IgD-negative memory B cell (primary cell): ENCODE measurements around the gene SOD2. TPM values are rescaled to one million over a fixed set of nuclear protein-coding genes. Genes with fewer than 3 reads are reported as not detected.
"Not testable (repeated sequence)": the region's sequence is repeated elsewhere in the genome, so short reads cannot be mapped to it uniquely, and the experiment has no call there.

Experiments used
- H3K27ac Mint-ChIP-seq, 3 donors: one replicate each; pipeline ENCODE4 v1.8.0; 2020 to 2022; ENCODE audit warnings: mild to moderate bottlenecking in 3 of 3, mixed read lengths in 3 of 3, moderate library complexity in 1 of 3
- H3K27me3 Mint-ChIP-seq: one replicate; pipeline ENCODE4 v1.8.0; 2021; ENCODE audit warnings: mixed read lengths
- H3K36me3 Mint-ChIP-seq: one replicate; pipeline ENCODE4 v1.8.0; 2020; ENCODE audit warnings: mild to moderate bottlenecking, mixed read lengths
- H3K4me1 Mint-ChIP-seq, 3 donors: one replicate each; pipeline ENCODE4 v1.8.0; 2020 to 2022; ENCODE audit warnings: mixed read lengths in 3 of 3, mild to moderate bottlenecking in 1 of 3
- H3K4me3 Mint-ChIP-seq, 4 donors: one replicate each; pipeline ENCODE4 v1.8.0; 2020 to 2022; ENCODE audit warnings: mild to moderate bottlenecking in 4 of 4, mixed read lengths in 4 of 4, moderate library complexity in 3 of 4
- H3K9me3 Mint-ChIP-seq, 3 donors: one replicate each; pipeline ENCODE4 v1.8.0; 2020 to 2021; ENCODE audit warnings: mixed read lengths in 3 of 3, mild to moderate bottlenecking in 1 of 3
- polyA plus RNA-seq: library from polyadenylated mRNA; unstranded; fragments of 300-500 nt; fragmentation: Illumina TruSeq; gene quantifications from one replicate; pipeline ENCODE4 v1.2.3, GENCODE V29; 2021

SOD2 gene
- polyA plus RNA-seq: 79.2 TPM

DNA sequence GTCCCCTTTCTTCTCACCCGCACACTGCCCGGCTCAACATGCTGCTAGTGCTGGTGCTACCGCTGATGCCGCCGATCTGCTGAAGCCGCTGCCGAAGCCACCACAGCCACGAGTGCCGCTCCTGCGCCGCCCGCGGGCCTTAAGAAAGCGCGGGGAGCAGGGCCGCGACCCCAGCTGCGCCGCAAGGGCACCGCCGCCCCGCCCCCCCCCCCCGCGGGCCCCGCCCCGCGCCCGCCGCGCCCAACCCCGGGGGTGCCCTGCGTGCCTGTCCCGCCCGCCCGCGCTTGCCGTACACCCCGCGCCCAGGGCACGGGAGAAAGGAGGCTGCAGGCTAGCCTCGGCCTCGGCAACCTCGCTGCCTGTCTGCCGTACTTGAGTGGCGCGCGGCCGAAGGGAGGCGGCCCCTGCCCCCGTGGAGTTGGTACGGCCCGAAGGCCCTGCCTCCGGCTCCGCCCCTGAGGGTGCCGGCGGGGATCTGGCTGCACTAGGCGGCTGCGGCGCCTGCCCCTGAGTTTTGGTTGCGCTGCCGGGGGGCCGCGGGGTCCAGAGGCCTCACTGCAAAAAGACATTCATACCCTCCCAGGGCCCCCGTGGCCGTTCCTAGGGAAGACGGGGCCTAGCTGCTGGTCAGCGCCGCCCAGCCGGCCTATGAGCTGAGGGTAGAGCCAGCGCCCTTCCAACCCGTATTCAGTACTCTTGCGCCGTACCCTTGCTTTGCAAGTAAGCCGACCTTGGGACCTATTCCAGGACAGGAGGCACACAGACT, at the start of gene SOD2:
SOD2 (minus strand) TSS at position 114 of the 766 bp plus-strand sequence; CDS start at position 40, 74 bp downstream.
- Mint-ChIP-seq H3K4me1 (peaks cover 22 to 31% (median 26%) of the 10 kb centered on the region in 3 donors), H3K4me3 (peak within 1 kb of the TSS; percentile 87 to 98 (median 96)), H3K9me3 (no peaks in the 10 kb centered on the region), H3K27ac (peak within 1 kb of the TSS; percentile 92 to 98 (median 97)), H3K27me3 (no peaks in the 10 kb centered on the region), H3K36me3 (peaks cover 2% of the 10 kb centered on the region)

DNA sequence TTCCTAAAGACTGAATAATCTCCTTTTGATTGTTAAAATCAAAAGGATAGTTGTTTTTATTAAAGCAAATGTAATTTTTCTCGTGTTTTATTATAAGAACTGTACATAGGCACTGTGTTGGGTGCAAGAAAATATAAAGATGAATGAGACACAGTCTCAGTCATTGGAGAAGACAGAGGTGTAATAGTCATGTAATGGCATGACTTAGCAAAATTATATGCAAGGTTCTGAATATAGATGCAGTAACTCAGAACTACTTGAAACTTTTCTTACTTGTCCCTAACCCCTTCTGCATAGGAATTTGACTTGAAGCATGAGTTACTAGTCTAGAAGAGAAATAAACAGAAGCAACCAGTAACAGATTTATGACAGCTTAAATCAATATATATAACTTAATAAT, 49.1 kb upstream of the SOD2 start:
- no peaks in the 10 kb centered on the region for H3K9me3 Mint-ChIP-seq
- H3K27ac Mint-ChIP-seq: no peak overlapping the region
- H3K4me3 Mint-ChIP-seq: no peak overlapping the region
- H3K27me3 Mint-ChIP-seq: no peaks in the 10 kb centered on the region
- peaks cover 10% of the 10 kb centered on the region for H3K36me3 Mint-ChIP-seq
- H3K4me1 Mint-ChIP-seq: peaks cover 9 to 17% (median 17%) of the 10 kb centered on the region in 3 donors

DNA sequence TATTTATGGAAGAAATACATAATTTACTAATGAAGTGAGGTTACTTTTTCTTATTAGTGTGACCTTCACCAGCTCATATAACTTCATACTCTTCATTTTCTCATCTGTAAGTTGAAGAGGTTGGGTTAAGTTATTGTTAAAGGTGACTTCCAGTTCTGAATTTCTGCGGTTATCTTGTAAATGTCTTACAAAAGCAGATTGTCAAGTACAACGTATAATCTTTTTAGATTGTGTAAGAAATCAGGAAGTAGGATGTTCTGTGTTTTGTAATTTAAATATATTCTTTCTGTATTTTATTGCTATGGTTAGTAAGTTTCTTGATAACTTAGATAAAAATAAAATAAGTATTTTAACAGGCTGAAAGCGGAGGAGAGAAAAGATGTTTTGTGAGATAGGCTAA, 46.3 kb upstream of the SOD2 start:
- peaks cover 5% of the 10 kb centered on the region for H3K36me3 Mint-ChIP-seq
- no peak overlapping the region for H3K4me3 Mint-ChIP-seq
- no peaks in the 10 kb centered on the region for H3K9me3 Mint-ChIP-seq
- H3K4me1 Mint-ChIP-seq: peaks cover 13 to 22% (median 13%) of the 10 kb centered on the region in 3 donors
- no peaks in the 10 kb centered on the region for H3K27me3 Mint-ChIP-seq
- no peak overlapping the region for H3K27ac Mint-ChIP-seq

DNA sequence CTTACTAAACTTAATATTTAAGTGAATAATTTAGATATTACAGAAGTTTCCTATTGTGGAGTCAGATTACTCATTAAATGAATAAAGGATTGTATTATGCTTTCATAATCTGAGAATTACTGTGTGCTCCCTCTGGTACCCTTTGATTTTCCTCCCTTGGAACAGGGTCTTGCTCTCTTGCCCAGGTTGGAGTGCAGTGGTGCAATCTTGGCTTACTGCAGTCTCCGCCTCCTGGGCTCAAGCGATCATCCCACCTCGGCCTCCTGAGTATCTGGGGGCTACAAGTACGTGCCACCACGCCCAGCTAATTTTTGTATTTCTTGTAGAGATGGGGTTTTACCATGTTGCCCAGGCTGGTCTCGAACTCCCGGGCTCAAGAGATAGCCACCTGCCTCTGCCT, 43.9 kb upstream of the SOD2 start:
- no peak overlapping the region for H3K4me3 Mint-ChIP-seq
- no peak overlapping the region for H3K27ac Mint-ChIP-seq
- no peaks in the 10 kb centered on the region for H3K9me3 Mint-ChIP-seq
- no peaks in the 10 kb centered on the region for H3K27me3 Mint-ChIP-seq
- H3K4me1 Mint-ChIP-seq: peaks cover 20 to 22% (median 22%) of the 10 kb centered on the region in 3 donors
- H3K36me3 Mint-ChIP-seq: no peaks in the 10 kb centered on the region

DNA sequence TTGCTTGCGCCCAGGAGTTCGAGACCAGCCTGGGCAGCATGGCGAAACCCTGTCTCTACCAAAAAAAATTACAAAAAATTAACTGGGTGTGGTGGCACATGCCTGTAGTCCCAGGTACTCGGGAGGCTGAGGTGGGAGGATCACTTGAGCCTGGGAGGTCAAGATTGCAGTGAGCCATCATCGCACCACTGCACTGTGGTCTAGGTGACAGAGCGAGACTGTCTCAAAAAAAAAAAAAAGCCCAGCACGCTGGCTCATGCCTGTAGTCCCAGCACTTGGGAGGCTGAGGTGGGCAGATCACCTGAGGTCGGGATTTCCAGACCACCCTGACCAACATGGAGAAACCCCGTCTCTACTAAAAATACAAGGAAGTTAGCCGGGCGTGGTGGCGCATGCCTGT, 40.4 kb upstream of the SOD2 start:
- Mint-ChIP-seq H3K4me1 (peaks cover 38 to 42% (median 38%) of the 10 kb centered on the region in 3 donors), H3K4me3 (peak overlapping the region in 1 of 4 donors; percentile 17)
- H3K27ac Mint-ChIP-seq, H3K9me3 Mint-ChIP-seq, H3K27me3 Mint-ChIP-seq, H3K36me3 Mint-ChIP-seq: not testable (repeated sequence)

DNA sequence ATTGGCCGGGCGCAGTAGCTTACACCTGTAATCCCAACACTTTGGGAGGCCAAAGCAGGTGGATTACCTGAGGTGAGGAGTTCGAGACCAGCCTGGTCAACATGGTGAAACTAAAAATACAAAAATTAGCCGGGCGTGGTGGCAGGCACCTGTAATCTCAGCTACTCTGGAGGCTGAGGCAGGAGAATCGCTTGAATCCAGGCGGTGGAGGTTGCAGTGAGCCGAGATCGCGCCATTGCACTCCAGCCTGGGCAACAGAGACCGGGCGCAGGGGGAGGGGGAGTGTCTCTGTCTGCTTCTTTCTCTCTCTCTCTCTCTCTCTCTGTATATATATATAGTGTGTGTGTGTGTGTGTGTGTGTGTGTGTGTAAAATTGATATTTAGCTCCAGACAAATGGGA, 39.5 kb upstream of the SOD2 start:
- H3K9me3 Mint-ChIP-seq, H3K36me3 Mint-ChIP-seq, H3K27me3 Mint-ChIP-seq: not testable (repeated sequence)
- Mint-ChIP-seq H3K4me3 (peak overlapping the region in 1 of 4 donors; percentile 26), H3K4me1 (peaks cover 35 to 38% (median 36%) of the 10 kb centered on the region in 3 donors), H3K27ac (peak overlapping the region in 1 of 3 donors; percentile 56)

DNA sequence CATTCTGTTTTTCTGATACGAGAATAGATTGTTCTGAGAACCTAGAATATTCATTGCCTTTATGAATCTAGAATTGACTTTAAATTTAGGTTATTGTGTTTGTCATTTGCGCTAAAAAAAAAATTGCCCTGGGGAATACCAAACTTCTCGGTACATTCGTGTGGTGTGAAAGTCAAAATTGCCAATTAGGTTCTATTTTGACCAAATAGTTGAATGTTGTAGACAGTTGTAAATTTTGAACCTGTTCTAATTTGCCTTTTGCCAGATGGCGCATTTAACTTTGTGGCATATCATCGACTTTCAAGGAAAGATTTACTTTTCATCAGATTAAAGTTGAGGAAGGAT, 37.3 kb upstream of the SOD2 start:
- Mint-ChIP-seq H3K9me3 (no peaks in the 10 kb centered on the region), H3K4me3 (peak overlapping the region; percentile 17 to 95 (median 64)), H3K36me3 (no peaks in the 10 kb centered on the region), H3K4me1 (peaks cover 40 to 45% (median 42%) of the 10 kb centered on the region in 3 donors), H3K27me3 (no peaks in the 10 kb centered on the region), H3K27ac (peak overlapping the region; percentile 76 to 99 (median 95))

DNA sequence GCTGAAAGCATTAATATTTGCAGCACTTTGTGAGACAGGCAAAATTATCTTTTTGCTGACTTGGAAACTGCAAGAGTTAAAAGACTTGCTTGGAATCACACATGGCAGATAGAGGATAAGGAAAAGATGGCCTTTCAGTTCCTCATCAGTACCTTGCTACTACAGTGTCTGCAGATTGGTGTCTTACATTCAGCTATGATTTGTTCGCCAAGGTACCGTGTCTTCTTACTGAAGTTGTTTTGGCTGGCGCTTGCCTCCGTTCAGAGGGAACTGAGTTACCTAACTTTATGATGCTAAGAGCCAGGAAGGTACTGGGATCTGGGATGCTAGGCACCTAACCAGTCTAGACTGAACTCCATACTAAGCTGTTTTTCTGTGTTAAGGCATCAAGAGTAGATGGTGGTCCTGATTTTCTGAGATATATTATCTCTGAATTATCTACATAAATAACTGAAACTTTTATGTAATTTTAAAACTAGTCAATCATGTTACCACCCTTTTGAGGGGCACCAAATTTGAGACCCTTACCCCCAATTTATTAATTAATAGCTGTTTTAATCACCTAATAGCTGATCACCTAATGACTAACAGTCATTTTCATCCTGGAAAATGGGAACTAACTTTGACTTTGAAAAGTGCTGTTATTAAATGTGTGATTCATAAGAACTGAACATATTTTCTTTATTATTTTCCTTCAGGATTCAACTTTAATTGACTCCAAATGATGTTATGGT, 36.7 kb upstream of the SOD2 start:
- Mint-ChIP-seq H3K4me1 (peaks cover 40 to 45% (median 42%) of the 10 kb centered on the region in 3 donors), H3K36me3 (no peaks in the 10 kb centered on the region), H3K4me3 (peak overlapping the region; percentile 87 to 98 (median 94)), H3K27ac (peak overlapping the region; percentile 76 to 99 (median 95)), H3K9me3 (no peaks in the 10 kb centered on the region), H3K27me3 (no peaks in the 10 kb centered on the region)

DNA sequence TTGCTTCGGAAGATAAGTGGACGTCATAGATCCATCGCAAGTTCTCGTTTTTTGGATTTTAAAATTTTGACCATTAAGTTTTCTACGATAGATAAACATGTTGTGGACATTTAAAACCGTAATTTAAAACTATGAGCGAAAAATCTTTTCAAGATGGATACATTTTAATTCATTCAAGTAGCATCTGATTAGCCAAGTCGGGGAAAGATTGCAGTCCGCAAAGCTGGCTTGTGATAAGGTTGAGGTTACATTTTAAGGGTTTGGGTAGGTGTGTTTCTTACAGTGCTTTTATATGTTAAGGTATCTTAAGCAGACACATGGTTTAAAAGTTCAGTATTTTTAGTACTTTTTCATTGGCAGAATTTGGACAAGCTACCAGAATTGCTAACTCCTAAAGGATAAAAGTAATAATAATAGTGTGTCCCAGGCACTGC, 35.5 kb upstream of the SOD2 start:
- no peaks in the 10 kb centered on the region for H3K9me3 Mint-ChIP-seq
- H3K27ac Mint-ChIP-seq: peak overlapping the region; percentile 90 to 99 (median 95)
- no peaks in the 10 kb centered on the region for H3K36me3 Mint-ChIP-seq
- peak overlapping the region; percentile 87 to 98 (median 94) for H3K4me3 Mint-ChIP-seq
- no peaks in the 10 kb centered on the region for H3K27me3 Mint-ChIP-seq
- peaks cover 38 to 45% (median 40%) of the 10 kb centered on the region in 3 donors for H3K4me1 Mint-ChIP-seq

DNA sequence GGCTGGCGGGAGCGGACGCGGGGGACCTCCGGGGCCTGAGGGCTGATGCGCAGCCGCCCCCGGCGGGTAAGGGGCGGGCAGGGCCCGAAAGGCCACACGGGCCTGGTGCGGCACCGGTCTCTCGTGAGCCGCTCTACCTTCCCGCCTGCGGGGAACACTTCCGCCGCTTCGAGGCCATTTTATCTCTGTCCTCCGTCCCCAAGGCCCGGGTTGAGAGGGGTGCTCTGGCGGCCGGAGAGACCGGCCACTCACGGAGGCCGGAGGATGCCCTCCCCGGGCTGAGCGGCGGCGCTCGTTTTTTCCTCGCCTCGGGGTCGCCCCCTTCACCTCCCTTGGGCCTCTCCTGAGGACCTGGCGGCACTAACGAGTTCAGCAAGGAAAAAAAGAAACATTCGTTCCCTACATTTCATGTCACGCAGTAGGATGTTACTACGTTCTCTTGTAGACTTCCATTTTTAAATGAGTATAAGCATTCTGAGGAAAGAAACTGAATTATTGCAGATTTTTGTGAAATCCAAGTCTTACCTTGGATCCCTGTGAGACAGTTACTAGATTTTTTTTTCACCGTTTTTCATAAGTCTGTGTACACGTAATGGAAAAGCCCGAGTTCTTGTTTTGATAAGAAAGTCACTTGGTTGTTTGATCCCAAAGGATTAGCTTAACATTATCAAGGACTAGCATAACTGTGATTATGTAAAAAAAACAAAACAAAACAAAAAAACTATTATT, 34.8 kb upstream of the SOD2 start:
- H3K4me1 Mint-ChIP-seq: peaks cover 38 to 50% (median 40%) of the 10 kb centered on the region in 3 donors
- H3K27me3 Mint-ChIP-seq: no peaks in the 10 kb centered on the region
- H3K9me3 Mint-ChIP-seq: no peaks in the 10 kb centered on the region
- peak overlapping the region; percentile 90 to 99 (median 95) for H3K27ac Mint-ChIP-seq
- H3K4me3 Mint-ChIP-seq: peak overlapping the region; percentile 87 to 98 (median 94)
- H3K36me3 Mint-ChIP-seq: no peaks in the 10 kb centered on the region

DNA sequence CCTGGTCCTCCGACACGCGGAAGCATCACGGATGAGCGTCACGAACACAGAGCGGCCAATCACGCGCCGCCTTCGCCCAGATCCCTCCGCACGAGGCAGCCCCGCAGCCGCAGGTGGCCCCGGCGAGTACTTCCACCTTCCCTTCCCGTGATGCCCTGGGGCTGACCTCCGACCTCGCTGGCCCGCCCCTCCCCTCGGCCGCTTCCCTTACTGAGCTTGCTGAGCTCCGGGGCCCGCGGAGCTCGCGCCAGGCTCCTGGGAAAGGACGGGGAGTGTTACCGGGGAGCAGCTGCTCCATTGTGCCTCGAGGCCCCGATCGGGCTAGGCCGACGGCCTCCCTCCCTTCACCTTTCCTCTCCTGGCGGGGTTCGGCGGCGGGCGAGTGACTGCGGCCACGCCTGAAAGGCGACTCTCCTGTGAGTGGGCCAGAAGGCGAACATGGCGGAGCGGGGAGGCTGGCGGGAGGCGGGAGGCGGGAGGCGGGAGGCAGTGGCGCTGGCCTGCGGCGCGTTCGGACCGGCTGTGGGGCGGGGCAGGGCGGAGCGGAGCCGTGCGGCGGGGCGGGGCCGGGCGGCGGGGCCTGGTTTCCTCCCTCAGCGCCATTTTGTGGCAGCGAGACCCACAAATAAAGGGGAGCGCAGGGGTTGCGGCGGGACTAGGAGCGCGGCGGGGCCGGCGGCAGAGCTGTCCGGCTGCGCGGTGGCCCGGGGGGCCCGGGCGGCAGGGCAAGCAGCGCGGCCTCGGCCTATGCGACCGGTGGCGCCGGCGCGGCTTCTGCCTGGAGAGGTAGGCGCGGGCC, 34.1 kb upstream of the SOD2 start, which contains the start of gene WTAP:
WTAP (plus strand) TSS at position 589 of the 799 bp plus-strand sequence. CDS start 8,760 bp downstream, outside the sequence.
- H3K36me3 Mint-ChIP-seq: no peaks in the 10 kb centered on the region
- peaks cover 33 to 56% (median 35%) of the 10 kb centered on the region in 3 donors for H3K4me1 Mint-ChIP-seq
- no peaks in the 10 kb centered on the region for H3K9me3 Mint-ChIP-seq
- no peaks in the 10 kb centered on the region for H3K27me3 Mint-ChIP-seq
- peak within 1 kb of the TSS; percentile 93 to 99 (median 96) for H3K4me3 Mint-ChIP-seq
- H3K27ac Mint-ChIP-seq: peak within 1 kb of the TSS; percentile 99

DNA sequence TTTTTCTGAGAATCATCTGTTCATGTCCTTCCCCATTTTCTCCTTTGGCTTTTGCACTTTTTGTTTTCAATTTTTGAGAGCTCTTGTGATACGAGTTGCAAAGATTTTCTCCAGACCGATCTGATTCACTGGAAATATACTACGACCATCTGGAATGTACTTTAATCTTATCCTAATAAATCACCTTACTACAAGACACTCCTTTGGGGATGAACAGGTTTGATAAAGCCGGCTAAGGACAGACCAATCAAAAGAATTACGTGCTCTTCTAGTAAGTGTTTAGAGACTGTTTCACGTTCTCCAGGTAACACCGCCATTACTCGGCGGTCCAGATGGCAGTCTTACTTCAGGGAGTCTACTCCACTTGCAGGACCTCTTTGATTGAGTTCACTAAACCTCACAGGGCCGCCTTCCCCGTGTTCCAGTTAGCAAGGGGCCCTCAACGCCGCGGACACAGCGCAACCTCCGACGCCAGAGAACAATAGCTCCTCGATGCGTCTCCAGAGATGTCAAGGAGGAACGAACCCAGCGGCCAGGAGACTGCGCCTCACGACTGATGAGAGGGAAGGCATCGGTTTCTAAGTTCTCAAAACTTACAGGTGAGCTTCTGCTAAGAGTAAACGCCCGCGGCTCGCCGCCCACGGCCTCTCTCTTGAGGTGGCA, 33.3 kb upstream of the SOD2 start:
- Mint-ChIP-seq H3K27me3 (no peaks in the 10 kb centered on the region), H3K4me1 (peaks cover 30 to 54% (median 31%) of the 10 kb centered on the region in 3 donors), H3K36me3 (no peaks in the 10 kb centered on the region), H3K9me3 (no peaks in the 10 kb centered on the region), H3K4me3 (peak overlapping the region; percentile 93 to 99 (median 96)), H3K27ac (peak overlapping the region; percentile 99)

DNA sequence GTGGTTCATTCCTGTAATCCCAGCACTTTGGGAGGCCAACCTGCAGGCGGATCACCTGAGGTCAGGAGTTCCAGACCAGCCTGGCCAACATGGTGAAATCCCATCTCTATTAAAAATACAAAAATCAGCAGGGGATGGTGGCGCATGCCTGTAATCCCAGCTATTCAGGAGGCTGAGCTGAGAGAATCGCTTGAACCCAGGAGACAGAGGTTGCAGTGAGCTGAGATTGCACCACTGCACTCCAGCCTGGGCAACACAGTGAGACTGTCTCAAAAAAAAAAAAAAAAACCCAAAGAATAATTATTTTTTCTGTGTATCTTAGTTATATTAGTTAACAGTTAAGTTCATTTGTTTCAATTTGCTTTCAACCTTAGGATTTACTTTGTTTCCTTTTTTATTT, 32.2 kb upstream of the SOD2 start:
- Mint-ChIP-seq H3K4me1 (peaks cover 23 to 53% (median 27%) of the 10 kb centered on the region in 3 donors), H3K27ac (peak overlapping the region in 1 of 3 donors; percentile 59)
- H3K36me3 Mint-ChIP-seq, H3K4me3 Mint-ChIP-seq, H3K9me3 Mint-ChIP-seq, H3K27me3 Mint-ChIP-seq: not testable (repeated sequence)

DNA sequence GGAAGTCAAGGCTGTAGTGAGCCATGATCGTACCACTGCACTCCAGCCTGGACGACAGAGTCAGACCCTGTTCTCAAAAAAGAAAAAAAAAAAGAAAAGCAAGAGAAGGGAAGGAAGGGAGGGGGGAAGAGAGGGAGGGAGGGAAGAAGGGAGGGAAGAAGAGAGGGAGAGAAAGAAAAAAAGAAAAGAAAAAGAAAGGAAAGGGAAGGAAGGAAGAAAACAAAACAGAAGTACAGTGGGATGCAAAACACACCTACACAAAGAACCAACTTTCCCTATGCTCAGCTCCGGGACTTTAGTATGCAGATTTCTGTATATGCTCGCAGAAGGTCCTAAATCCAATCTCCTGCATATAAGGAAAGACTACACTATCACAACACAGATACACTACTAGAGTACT, 31.7 kb upstream of the SOD2 start:
- peak overlapping the region in 2 of 3 donors; percentile 59 to 68 for H3K27ac Mint-ChIP-seq
- H3K4me1 Mint-ChIP-seq: peaks cover 22 to 51% (median 25%) of the 10 kb centered on the region in 3 donors
- no peaks in the 10 kb centered on the region for H3K9me3 Mint-ChIP-seq
- peak overlapping the region in 3 of 4 donors; percentile 45 to 63 (median 57) for H3K4me3 Mint-ChIP-seq
- no peaks in the 10 kb centered on the region for H3K27me3 Mint-ChIP-seq
- no peaks in the 10 kb centered on the region for H3K36me3 Mint-ChIP-seq
